ENCODE results near the gene SPTBN1.

Gene SPTBN1

DNA sequence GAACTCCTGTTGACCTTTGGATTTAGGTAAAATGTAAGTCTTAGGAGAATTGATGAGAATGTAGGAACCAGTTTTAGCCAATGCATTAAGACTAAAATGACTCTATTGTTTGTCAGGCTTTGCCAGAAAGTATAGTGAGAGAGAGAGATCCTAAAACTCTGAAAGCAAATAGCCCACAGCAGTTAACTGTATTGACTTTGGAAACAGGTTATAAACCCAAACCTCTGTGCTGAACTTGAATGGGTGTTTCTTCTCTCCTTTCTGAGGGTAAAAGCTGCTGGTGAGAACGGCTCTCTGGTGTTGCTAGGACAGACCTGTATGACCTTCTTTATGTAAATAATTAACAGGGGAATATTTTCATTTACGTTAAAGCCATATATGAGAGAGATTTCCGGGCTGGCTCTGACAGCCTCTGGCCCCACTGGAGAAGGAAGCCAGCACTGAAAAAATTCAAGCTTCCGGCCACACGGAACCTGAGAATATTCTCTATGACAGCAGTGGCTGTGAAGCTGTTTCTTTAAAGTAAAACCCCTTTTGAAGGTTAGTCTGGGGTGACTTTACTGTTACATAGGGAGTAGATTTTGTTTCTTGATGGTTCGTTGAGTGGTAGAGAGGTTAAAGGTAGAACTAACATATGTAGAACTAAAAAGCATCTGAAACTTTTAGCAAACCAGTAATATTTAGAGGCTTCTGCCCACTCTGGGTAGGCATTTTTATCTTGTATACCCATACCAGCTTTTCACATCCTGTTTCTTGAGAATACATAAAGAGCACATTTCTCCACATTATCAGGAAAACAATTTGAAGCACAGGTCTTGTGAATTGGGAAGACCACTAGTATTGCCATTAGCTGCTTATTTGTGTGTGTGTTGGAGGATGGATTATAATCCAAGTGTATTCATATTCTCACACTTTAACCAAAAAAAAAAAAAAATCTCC is 123.8 kb downstream of the SPTBN1 start:
- Mint-ChIP-seq H3K27ac (peak overlapping the region; percentile 92), H3K36me3 (no peaks in the 10 kb centered on the region), H3K4me1 (peaks cover 74% of the 10 kb centered on the region), H3K4me3 (peak overlapping the region; percentile 61), H3K9me3 (no peaks in the 10 kb centered on the region)
- ATAC-seq (peak; percentile 75), DNase-seq (ENCODE audit: low spot score in 2 of 2) (peak in 1 of 2 donors; percentile 67)

DNA sequence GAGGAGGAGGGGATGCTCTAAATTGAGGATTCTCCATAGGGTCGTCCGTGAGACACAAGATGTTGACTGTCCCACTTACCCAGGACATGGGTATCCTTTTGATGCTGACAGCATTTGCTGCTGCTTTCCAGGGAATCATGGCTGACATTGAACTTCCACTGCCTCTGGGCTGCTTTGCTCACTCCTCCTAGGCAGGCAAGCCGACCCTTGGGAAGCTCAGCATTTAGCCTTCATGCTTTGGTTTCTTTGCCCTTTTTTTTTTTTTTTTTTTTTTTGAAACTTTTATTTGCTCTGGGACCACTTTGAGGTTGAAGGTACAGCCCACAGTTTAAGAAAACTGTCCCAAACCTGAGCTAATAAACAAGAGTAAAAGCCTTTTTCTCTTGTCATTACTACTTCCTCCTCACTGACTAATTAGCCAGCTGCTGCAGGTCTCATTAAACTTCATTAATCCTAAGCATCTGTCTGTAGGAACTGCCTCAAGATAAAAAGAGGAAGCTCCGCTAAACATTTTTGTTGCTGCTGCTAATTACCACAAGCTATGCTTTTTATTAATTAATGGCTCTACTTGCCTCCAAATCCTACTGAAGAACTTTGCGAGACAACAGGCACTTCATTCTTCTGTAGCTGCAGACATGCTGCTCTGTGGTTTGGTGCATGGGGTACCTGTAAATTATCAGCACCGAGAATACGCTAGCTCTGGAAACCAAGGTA is 125.4 kb downstream of the SPTBN1 start:
- no peaks in the 10 kb centered on the region for H3K36me3 Mint-ChIP-seq
- ATAC-seq, result no peak
- no peak for DNase-seq (ENCODE audit: low spot score in 2 of 2)
- H3K27ac Mint-ChIP-seq, result peak overlapping the region; percentile 79
- peak overlapping the region; percentile 45 for H3K4me3 Mint-ChIP-seq
- peaks cover 70% of the 10 kb centered on the region for H3K4me1 Mint-ChIP-seq
- no peaks in the 10 kb centered on the region for H3K9me3 Mint-ChIP-seq

DNA sequence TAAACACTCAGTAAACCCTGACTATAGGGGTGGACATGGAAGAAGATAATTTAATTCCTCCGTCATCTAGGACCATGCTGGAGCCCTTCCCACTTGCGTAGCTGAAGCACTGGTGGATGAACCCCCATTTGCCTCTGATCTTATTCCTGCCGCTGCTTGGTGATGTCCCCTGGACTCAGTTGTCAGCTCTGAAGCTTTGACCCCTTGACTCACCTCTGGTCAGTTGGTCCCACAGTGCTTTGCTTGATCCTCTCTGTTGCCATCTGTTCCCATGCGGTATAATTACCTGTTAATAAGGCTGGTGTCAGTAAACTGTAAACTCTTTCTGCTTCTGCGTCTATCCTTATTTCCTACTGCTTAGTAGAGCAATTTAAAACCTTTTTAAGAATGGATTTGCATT is 126.9 kb downstream of the SPTBN1 start:
- DNase-seq (ENCODE audit: low spot score in 2 of 2), result no peak
- no peak overlapping the region for H3K4me3 Mint-ChIP-seq
- no peaks in the 10 kb centered on the region for H3K9me3 Mint-ChIP-seq
- peaks cover 70% of the 10 kb centered on the region for H3K4me1 Mint-ChIP-seq
- H3K36me3 Mint-ChIP-seq, result no peaks in the 10 kb centered on the region
- no peak overlapping the region for H3K27ac Mint-ChIP-seq
- ATAC-seq, result no peak

DNA sequence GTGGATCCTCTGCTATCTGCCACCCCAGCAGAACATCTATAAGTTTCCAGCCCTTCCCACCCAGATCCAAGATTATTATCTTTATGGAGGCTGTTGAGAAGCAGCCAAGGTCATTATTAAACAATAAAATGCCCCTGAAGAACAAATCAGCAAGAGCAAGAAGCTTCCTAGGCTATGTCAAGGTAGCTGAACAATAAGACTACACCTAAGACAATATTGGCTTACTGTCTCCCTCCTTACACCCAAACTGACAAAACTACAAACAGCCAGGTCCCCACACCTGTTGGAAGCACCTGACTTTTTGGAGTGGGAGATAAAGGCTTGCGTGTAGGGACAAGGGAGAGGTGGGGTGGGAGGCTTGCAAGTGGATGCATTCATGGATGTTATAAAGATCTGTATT is 128.5 kb downstream of the SPTBN1 start:
- Mint-ChIP-seq H3K4me3 (no peak overlapping the region), H3K4me1 (peaks cover 63% of the 10 kb centered on the region)

DNA sequence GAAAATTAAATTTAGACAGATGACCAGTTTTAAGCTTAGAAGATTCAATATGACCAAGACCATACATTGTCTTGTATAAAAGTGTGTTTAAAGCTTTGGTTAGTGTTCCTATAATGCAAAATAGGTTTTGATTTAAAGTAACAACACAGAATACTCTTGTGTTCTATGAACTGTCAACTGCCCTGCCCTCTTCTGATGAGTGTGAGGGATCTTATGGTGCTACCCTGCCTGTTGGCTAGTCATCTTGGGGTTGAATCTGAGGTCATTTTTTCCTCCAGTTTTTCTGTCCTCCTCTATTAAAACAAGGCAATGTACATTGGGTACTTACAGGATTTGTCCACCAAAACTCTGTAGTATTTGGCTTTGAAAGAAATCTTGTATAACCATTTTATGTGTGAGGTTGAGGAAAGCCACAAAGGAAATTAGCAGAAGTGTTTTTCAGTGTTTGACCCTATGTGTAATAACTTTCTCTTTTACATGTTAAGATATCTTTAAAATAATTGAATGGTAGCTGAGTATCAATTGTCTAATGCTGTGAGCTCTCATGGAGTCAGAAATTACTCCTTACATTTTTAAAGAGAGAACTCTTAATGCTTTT is 129.1 kb downstream of the SPTBN1 start:
- H3K9me3 Mint-ChIP-seq, result no peaks in the 10 kb centered on the region
- ATAC-seq (peak; percentile 79), DNase-seq (ENCODE audit: low spot score in 2 of 2) (no peak)
- H3K36me3 Mint-ChIP-seq, result no peaks in the 10 kb centered on the region
- peaks cover 59% of the 10 kb centered on the region for H3K4me1 Mint-ChIP-seq
- peak overlapping the region; percentile 2 for H3K27ac Mint-ChIP-seq
- peak overlapping the region; percentile 10 for H3K4me3 Mint-ChIP-seq

More for the DNA sequence above, 128.5 kb downstream of the SPTBN1 start:
- ATAC-seq (no peak), DNase-seq (ENCODE audit: low spot score in 2 of 2) (no peak)
- Mint-ChIP-seq H3K36me3 (no peaks in the 10 kb centered on the region), H3K9me3 (no peaks in the 10 kb centered on the region), H3K27ac (peak overlapping the region; percentile 2)

DNA sequence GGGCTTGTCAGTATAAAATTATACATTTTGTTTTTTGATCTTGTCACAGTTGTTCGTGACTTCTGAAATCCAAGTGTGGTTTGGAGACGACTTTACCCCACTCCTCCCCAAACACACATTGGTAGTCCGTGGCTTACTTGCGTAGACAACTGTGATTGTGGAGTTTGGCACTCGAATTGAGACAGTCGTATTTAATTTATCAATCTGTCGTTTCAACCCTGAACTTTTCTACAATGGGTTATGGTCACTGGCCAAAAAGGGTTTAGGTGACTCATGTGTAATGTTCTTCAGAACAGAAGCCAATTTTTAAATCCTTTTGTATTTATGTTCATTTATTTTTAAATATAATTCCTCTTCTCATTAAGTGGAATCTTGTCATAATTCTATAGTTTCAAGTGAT is 129.9 kb downstream of the SPTBN1 start:
- DNase-seq (ENCODE audit: low spot score in 2 of 2), result no peak
- Mint-ChIP-seq H3K36me3 (no peaks in the 10 kb centered on the region), H3K27ac (no peak overlapping the region), H3K4me3 (no peak overlapping the region), H3K9me3 (no peaks in the 10 kb centered on the region), H3K4me1 (peaks cover 66% of the 10 kb centered on the region)
- ATAC-seq, result no peak

DNA sequence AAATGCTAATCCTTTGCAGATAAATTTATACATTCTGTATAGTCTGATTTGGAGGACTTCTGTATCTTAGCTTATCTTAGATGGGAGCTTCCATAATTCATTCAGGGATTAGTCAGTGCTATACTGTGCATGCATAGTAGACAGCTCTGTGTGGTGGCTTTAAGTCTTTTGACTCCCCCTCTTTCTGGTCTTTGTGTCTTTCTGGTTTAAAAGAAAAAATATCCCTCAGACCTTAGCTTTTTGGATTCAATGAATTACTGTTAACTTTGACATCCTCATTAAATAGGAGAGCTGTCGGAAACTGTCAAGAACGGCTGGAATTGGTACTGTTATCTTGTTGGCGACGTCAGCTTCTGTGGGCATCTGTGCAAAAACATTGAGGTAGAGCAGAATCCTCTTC is 130.4 kb downstream of the SPTBN1 start:
- Mint-ChIP-seq H3K36me3 (no peaks in the 10 kb centered on the region), H3K9me3 (no peaks in the 10 kb centered on the region), H3K4me1 (peaks cover 69% of the 10 kb centered on the region), H3K27ac (no peak overlapping the region), H3K4me3 (no peak overlapping the region)
- ATAC-seq (no peak), DNase-seq (ENCODE audit: low spot score in 2 of 2) (no peak)

DNA sequence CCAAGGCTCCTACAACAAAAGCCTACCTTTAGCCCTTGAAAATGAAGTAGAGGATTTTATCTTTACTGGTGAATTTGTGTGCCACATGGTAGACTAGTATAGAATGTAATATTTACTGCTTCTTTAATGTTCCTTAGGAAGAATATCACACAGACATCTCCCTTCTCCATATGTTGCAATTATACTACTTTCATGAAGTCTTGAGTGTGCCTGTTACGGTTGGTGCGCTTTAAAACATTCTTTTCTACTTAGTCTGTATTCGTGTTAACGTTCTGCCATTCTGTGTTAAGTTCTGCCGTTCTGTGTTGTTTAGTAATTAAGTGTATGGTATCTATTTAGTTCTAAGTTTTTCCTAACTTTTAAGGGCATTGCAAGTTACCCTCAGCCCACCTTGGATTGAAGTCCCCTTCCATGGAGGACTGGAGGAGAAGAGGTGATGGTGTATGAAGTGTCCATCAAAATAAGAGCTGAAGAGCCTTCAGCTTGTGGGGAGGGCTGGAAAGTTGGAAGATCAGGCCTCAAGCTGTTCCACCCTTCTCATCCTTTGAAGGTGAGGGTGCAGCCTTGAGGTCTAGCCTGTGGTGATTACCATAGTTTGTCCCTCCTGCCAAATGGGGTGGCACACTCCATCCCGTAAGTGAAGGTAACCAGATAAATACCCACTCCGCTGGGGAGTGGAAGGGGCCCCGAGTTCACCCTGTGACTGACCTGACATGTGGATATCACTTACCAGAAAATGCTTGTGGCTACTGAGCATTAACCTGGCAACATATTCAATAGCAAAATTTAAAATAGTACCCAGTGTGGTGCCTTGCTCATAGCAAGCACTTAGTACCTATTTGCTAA is 131.3 kb downstream of the SPTBN1 start:
- peaks cover 64% of the 10 kb centered on the region for H3K4me1 Mint-ChIP-seq
- no peak overlapping the region for H3K4me3 Mint-ChIP-seq
- H3K27ac Mint-ChIP-seq, result no peak overlapping the region
- no peak for ATAC-seq
- no peaks in the 10 kb centered on the region for H3K9me3 Mint-ChIP-seq
- no peaks in the 10 kb centered on the region for H3K36me3 Mint-ChIP-seq
- DNase-seq (ENCODE audit: low spot score in 2 of 2), result no peak

DNA sequence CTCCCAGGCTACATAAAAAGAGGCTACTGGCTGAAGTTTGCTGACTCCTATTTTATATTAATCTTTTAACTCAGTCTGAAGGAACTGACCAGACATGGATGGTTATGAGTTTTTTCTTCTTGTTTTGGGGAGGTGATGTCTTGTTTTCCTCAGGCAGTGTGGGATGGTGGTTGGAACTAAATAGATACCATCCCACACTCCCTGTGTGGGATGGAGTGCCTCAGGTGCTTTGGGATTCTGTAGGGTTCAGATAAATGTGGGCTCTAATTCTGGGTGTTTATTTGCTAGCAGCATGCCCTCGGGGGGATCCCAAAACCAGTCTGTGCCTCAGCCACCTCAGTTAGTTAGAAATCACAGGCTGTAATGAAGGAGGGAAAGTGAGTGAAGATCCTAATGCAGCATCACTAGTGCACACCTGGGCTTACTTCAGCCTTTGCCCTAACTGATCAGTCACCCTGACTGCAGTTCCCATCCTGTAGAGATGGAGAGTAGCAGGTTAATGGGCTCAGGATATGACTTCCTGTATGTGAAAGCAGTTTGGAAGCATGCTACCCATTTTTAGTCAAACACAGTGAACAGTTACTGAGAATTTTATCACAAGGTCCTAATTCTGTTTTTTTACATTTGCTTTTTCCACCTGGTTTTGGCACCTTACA is 132.2 kb downstream of the SPTBN1 start:
- peak overlapping the region; percentile 32 for H3K4me3 Mint-ChIP-seq

DNA sequence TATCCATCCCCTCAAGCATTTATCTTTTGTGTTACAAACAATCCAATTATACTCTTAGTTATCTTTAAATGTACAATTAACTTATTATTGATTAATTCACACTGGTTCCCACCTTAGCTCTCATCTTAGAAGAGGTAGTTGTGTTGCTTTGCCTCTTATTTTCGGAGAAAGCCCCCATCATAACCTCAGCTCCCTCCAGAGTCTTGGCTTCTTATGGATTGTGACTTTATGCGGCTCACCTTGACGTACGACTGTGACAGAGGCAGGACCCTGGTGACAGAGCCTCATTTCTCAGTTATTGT is 132.9 kb downstream of the SPTBN1 start:
- no peaks in the 10 kb centered on the region for H3K36me3 Mint-ChIP-seq
- peak overlapping the region; percentile 41 for H3K4me3 Mint-ChIP-seq
- DNase-seq (ENCODE audit: low spot score in 2 of 2) (no peak), ATAC-seq (no peak)
- H3K9me3 Mint-ChIP-seq, result no peaks in the 10 kb centered on the region
- H3K27ac Mint-ChIP-seq, result peak overlapping the region; percentile 32
- H3K4me1 Mint-ChIP-seq, result peaks cover 72% of the 10 kb centered on the region

More for the DNA sequence above, 132.2 kb downstream of the SPTBN1 start:
- Mint-ChIP-seq H3K9me3 (no peaks in the 10 kb centered on the region), H3K27ac (peak overlapping the region; percentile 84), H3K4me1 (peaks cover 69% of the 10 kb centered on the region), H3K36me3 (no peaks in the 10 kb centered on the region)
- DNase-seq (ENCODE audit: low spot score in 2 of 2) (no peak), ATAC-seq (no peak)

DNA sequence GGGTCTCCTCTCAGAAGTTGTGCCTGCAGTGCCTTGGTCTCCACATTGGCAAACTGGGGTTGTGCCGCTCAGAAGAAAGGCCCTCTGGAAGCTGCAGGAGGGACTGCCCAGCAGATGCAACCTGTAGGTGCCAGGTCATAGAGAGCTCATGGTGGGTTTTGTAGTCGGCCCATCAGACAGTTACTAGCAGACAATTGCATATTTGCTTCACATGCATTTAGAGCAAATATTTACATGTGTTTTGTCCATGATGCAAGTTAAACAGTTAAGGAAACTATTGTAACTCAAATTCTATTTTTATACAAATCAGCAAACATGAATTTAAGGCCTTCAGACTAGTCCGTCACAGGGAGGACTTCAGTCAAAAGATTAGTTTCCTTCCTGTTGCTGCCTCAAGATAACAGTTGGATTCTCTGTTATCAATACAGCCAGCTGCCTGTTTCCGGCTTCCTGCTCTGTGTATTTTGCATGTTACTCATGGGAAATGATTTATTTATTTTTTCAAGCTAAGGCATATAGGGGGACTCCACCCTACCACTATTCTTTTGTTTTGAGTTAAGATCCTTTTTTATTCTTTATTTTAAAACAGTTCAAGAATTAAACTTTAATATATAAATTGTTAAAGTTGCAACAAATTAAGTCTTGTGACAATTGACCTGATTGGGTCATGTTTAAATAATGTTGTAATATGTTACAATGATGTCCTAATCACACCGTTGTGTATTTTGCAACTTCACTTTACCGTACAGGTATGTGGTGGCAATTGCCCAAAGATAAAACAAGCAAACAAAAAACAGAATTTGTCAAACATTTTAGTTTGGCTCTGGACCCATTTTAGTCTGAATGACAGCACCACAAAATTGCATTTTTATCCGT is 133.5 kb downstream of the SPTBN1 start:
- no peak for DNase-seq (ENCODE audit: low spot score in 2 of 2)
- H3K4me3 Mint-ChIP-seq, result peak overlapping the region; percentile 41
- peak overlapping the region; percentile 56 for H3K27ac Mint-ChIP-seq
- H3K36me3 Mint-ChIP-seq, result no peaks in the 10 kb centered on the region
- peak; percentile 73 for ATAC-seq
- no peaks in the 10 kb centered on the region for H3K9me3 Mint-ChIP-seq
- H3K4me1 Mint-ChIP-seq, result peaks cover 67% of the 10 kb centered on the region

DNA sequence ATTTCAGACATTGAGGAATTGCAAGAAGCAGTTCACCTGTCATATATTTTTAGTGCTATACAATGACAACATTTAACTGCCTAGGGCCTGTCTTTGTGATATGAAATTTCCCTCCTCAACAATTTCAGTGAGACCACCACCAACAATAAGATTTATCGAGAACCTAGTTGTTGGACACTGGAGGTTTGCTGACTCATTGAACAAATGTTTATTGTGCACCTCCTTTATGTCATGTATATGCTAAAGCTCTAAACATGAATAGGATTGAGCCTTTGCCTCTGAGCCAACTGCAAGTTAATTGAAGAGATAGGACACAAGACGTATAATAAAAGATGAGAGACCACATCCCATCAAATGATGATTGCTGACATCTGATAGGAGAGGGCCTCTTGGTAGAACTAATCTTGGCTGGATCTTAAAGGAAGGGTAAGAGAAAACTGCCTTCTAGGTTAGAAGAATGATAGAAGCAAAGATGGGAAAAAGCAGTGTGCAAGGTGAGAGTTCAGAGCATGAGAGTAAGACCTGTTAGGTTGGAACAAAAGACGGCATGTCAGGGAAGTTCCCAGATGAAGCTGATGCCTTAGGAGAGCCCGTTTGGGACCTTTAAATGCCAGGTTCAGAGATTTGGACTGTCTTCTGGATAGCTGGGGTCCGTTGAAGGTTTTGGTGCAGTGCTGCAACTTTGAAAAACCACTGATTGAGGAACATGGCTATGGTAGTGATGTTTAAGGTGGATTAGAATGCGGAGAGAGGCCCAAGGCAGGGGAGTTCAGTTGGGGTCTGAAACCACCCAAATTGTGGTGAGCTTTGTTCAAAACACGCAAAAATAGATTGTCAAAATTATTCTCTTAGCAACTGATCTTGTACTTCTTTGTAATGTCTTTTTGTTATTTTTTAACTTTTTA is 134.3 kb downstream of the SPTBN1 start:
- Mint-ChIP-seq H3K27ac (peak overlapping the region; percentile 56), H3K4me1 (peaks cover 59% of the 10 kb centered on the region), H3K4me3 (no peak overlapping the region), H3K9me3 (no peaks in the 10 kb centered on the region), H3K36me3 (no peaks in the 10 kb centered on the region)
- DNase-seq (ENCODE audit: low spot score in 2 of 2) (no peak), ATAC-seq (no peak)

DNA sequence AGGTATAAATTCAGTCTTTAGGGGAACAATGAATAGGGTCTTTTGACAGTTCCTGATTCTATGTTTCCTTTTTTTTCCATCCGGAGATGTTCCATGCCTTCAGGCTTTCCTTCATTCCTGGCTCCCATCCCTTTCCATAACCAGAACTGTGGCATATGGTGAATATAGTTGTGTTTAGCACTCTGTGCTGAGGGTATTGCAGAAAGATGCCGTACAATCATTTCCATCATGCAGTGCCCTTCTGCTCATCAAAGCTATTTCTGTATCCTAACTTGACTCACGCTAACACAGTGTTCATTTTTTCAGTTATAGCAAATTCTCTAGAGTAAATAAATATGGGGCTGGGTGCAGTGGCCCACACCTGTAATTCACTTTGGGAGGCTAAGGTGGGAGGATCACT is 135.4 kb downstream of the SPTBN1 start:
- Mint-ChIP-seq H3K27ac (peak overlapping the region; percentile 56), H3K36me3 (no peaks in the 10 kb centered on the region), H3K4me3 (no peak overlapping the region), H3K4me1 (peaks cover 63% of the 10 kb centered on the region), H3K9me3 (no peaks in the 10 kb centered on the region)
- no peak for ATAC-seq
- DNase-seq (ENCODE audit: low spot score in 2 of 2), result no peak

Data from stimulated activated effector memory CD8-positive, alpha-beta T cell treated with anti-CD3 and anti-CD28 coated beads, Interleukin-12 subunit alpha, Interleukin-12 subunit beta, amount 100 ng/mL, for 72 hours (primary cell).